Measurements from ENCODE around the gene NANOS1. TPM values are rescaled to one million over a fixed set of nuclear protein-coding genes. Genes with fewer than 3 reads are reported as not detected.

Gene NANOS1
- total RNA-seq, 1 donor from 2014 or later: 5.3 TPM

DNA sequence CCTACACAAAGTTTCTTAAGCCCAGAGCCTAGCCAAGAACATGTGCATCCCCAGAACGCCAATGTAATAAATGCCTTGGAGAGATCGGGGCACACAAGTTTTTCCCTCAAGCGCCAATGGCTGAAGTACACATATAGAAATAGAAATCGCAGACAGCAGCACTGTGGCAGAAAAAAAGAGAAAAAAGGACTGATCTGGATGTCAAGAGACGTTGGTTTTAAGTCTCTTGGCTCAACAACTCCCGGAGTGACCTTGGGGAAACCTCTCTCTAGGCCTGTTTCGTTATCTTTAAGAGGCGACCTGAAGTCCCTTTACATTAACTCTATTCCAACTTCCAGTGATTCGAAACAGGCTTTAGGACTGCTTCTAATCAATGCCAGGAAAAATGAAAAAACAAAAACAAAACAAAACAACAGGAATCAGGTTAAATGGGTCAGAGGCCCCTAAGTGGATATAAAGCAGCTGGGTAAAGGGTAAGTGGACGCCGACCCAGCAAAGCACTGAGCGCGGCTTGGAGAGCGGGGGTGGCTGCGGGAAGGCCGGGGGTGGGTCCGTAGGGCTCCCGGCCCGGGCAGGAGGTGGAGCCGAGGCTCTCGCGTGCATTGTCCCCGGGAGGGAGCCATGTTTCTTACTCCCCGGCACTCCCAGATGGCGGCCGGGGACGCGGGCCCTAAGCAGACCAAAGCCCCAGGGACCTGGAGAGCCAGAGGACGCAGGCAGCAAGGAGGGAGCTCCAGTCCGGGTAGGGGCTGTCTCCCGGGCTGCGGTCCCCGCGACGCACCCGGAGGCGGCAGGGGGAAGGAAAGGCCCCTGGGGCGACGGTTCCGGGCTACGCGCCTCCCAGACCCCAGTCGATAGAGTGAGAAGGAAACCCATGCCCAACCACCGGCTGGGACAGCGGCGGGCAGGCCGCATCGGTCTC is 50.3 kb downstream of the NANOS1 start:
- peak overlapping the region; percentile 96 to 98 for H3K27ac ChIP-seq
- peak overlapping the region; percentile 88 to 92 for H3K4me3 ChIP-seq
- H3K9me3 ChIP-seq: no peaks in the 10 kb centered on the region
- DNase-seq (ENCODE audit: low spot score in 2 of 2): peak in 1 of 2 donors; percentile 84
- H3K36me3 ChIP-seq: no peaks in the 10 kb centered on the region
- intact Hi-C loops (cut with DNase I): loop anchor here (1.0 to 5.0 kb wide), 3 partner anchors 24 to 812 kb away; partner anchors contain the start of genes DENND10, NANOS1 and SEC23IP
- peaks cover 0 to 26% of the 10 kb centered on the region in 2 donors for H3K4me1 ChIP-seq
- TF ChIP-seq, protein P1, sequence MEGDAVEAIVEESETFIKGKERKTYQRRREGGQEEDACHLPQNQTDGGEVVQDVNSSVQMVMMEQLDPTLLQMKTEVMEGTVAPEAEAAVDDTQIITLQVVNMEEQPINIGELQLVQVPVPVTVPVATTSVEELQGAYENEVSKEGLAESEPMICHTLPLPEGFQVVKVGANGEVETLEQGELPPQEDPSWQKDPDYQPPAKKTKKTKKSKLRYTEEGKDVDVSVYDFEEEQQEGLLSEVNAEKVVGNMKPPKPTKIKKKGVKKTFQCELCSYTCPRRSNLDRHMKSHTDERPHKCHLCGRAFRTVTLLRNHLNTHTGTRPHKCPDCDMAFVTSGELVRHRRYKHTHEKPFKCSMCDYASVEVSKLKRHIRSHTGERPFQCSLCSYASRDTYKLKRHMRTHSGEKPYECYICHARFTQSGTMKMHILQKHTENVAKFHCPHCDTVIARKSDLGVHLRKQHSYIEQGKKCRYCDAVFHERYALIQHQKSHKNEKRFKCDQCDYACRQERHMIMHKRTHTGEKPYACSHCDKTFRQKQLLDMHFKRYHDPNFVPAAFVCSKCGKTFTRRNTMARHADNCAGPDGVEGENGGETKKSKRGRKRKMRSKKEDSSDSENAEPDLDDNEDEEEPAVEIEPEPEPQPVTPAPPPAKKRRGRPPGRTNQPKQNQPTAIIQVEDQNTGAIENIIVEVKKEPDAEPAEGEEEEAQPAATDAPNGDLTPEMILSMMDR (IDR thresholded peaks at IDR 0.05): no peak
- no peaks in the 10 kb centered on the region for H3K27me3 ChIP-seq

- Histone ChIP-seq H3K4me1 (peaks cover 0 to 23% of the 10 kb centered on the region in 2 donors), H3K9me3 (no peaks in the 10 kb centered on the region), H3K4me3 (peak within 1 kb of the TSS; percentile 88 to 92), H3K27me3 (no peaks in the 10 kb centered on the region), H3K36me3 (no peaks in the 10 kb centered on the region), H3K27ac (peak within 1 kb of the TSS; percentile 96 to 98)
- peak; percentile 61 to 95 for DNase-seq (ENCODE audit: low spot score in 2 of 2)
- intact Hi-C loops (cut with DNase I): loop anchor here (1.0 to 5.0 kb wide), 3 partner anchors 24 to 812 kb away; partner anchors contain the start of genes DENND10, NANOS1 and SEC23IP
- TF ChIP-seq, protein P1 (IDR thresholded peaks at IDR 0.05): no peak
Measured at GRCh38 chr10:119080521-119081259, 51.2 kb downstream of the NANOS1 start, which contains the start of gene EIF3A. EIF3A (minus strand) TSS chr10:119080817; CDS start chr10:119080676, 141 bp downstream.

Other genes starting within 250 kb of the NANOS1 start
- gene EIF3A, start 51.1 kb downstream of the NANOS1 start, total RNA-seq: 59.4 TPM
- gene DENND10, start 74.4 kb downstream of the NANOS1 start, total RNA-seq: 85.1 TPM
- 13.7 TPM for gene SFXN4, start 136.0 kb downstream of the NANOS1 start, total RNA-seq
- 34.9 TPM for gene PRDX3, start 149.1 kb downstream of the NANOS1 start, total RNA-seq
- gene GRK5, start 177.9 kb downstream of the NANOS1 start, total RNA-seq: 75.5 TPM

All from ascending aorta (tissue), 2 donors.